CD14-positive monocyte (primary cell): ENCODE measurements around the gene TOMM5. TPM values are rescaled to one million over a fixed set of nuclear protein-coding genes. Genes with fewer than 3 reads are reported as not detected.

Experiments
- DNase-seq, 3 donors: peaks; one replicate each; pipeline ENCODE4 v3.0.0-alpha.2; 2011 to 2022
- H2AFZ ChIP-seq: 2 replicates; pipeline ENCODE4 v1.6.0; 2012; ENCODE audit warnings: mild to moderate bottlenecking, low read depth, low read length, inconsistent platforms; ENCODE audit not compliant: insufficient read depth, poor library complexity, severe bottlenecking
- H3K27ac ChIP-seq, 2 donors: 1 replicate in 1 of 2; 2 replicates in 1 of 2; pipeline ENCODE4 v1.5.1; 2012 to 2013; ENCODE audit warnings: low read length in 2 of 2, control low read depth in 1 of 2, inconsistent platforms in 1 of 2, low read depth in 1 of 2, mild to moderate bottlenecking in 1 of 2
- H3K27me3 ChIP-seq, 2 donors: one replicate each; pipeline versions ENCODE4 v1.6.0 to v1.6.1; 2011 to 2013; ENCODE audit warnings: low read length in 2 of 2; ENCODE audit not compliant: control insufficient read depth in 2 of 2, insufficient read depth in 2 of 2
- H3K36me3 ChIP-seq, 2 donors: replicated peaks in 1 of 2; 1 replicate in 1 of 2; 2 replicates in 1 of 2; pipeline versions ENCODE4 v1.5.1 to v1.6.1; 2012 to 2013; ENCODE audit warnings: low read length in 2 of 2, control low read depth in 1 of 2, inconsistent platforms in 1 of 2, mild to moderate bottlenecking in 1 of 2; ENCODE audit not compliant: insufficient read depth in 2 of 2, control insufficient read depth in 1 of 2
- H3K4me1 ChIP-seq, 2 donors: 1 replicate in 1 of 2; 2 replicates in 1 of 2; pipeline versions ENCODE4 v1.5.1 to v1.6.1; 2012 to 2013; ENCODE audit warnings: low read length in 2 of 2, control low read depth in 1 of 2, inconsistent platforms in 1 of 2, mild to moderate bottlenecking in 1 of 2, moderate library complexity in 1 of 2; ENCODE audit not compliant: insufficient read depth in 2 of 2, control insufficient read depth in 1 of 2
- H3K4me2 ChIP-seq: replicated peaks from 2 replicates; pipeline ENCODE3; 2012; ENCODE audit warnings: low read length, moderate library complexity, mild to moderate bottlenecking; ENCODE audit not compliant: poor library complexity, severe bottlenecking; ENCODE audit errors: extremely low read depth
- H3K4me3 ChIP-seq, 3 experiments: fragments of 200-600 bp in 1 of 3; sonication (generic) in 1 of 3; replicated peaks in 1 of 3; 1 replicate in 2 of 3; 2 replicates in 1 of 3; pipeline ENCODE4 v1.5.1; 2011 to 2013; ENCODE audit warnings: low read length in 3 of 3, mild to moderate bottlenecking in 3 of 3, control low read depth in 2 of 3, low read depth in 2 of 3, inconsistent platforms in 1 of 3, moderate library complexity in 1 of 3
- H3K79me2 ChIP-seq: 2 replicates; pipeline ENCODE4 v1.6.0; 2012; ENCODE audit warnings: mild to moderate bottlenecking, control low read depth, inconsistent platforms, low read length, moderate library complexity; ENCODE audit not compliant: insufficient read depth
- H3K9ac ChIP-seq: 2 replicates; pipeline ENCODE4 v1.6.0; 2017; ENCODE audit warnings: low read length, mild to moderate bottlenecking; ENCODE audit not compliant: insufficient read depth, poor library complexity, severe bottlenecking
- H3K9me3 ChIP-seq, 2 donors: replicated peaks in 1 of 2; 1 replicate in 1 of 2; 2 replicates in 1 of 2; pipeline versions ENCODE4 v1.5.1 to v1.6.1; 2012 to 2013; ENCODE audit warnings: low read length in 2 of 2, control low read depth in 1 of 2; ENCODE audit not compliant: control insufficient read depth in 1 of 2, insufficient read depth in 1 of 2
- H4K20me1 ChIP-seq: 2 replicates; pipeline ENCODE4 v1.6.0; 2012; ENCODE audit warnings: mild to moderate bottlenecking, low read length, control low read depth, moderate library complexity; ENCODE audit not compliant: insufficient read depth
- H3K27ac Mint-ChIP-seq, 7 donors: one replicate each; pipeline ENCODE4 v1.8.0; 2020; ENCODE audit warnings: mild to moderate bottlenecking in 7 of 7, mixed read lengths in 7 of 7, moderate library complexity in 6 of 7, inconsistent platforms in 2 of 7
- H3K27me3 Mint-ChIP-seq, 3 donors: one replicate each; pipeline ENCODE4 v1.8.0; 2021 to 2022; ENCODE audit warnings: low read depth in 3 of 3, mild to moderate bottlenecking in 3 of 3, mixed read lengths in 3 of 3, moderate library complexity in 3 of 3, inconsistent platforms in 1 of 3
- H3K36me3 Mint-ChIP-seq, 2 donors: one replicate each; pipeline ENCODE4 v1.8.0; 2020; ENCODE audit warnings: mixed read lengths in 2 of 2, inconsistent platforms in 1 of 2, mild to moderate bottlenecking in 1 of 2
- H3K4me1 Mint-ChIP-seq: one replicate; pipeline ENCODE4 v1.8.0; 2020; ENCODE audit warnings: mild to moderate bottlenecking, mixed read lengths
- H3K4me3 Mint-ChIP-seq, 2 donors: one replicate each; pipeline ENCODE4 v1.8.0; 2020; ENCODE audit warnings: mild to moderate bottlenecking in 2 of 2, mixed read lengths in 2 of 2, moderate library complexity in 1 of 2
- H3K9me3 Mint-ChIP-seq, 7 donors: one replicate each; pipeline ENCODE4 v1.8.0; 2020 to 2022; ENCODE audit warnings: mixed read lengths in 7 of 7, mild to moderate bottlenecking in 6 of 7, moderate library complexity in 6 of 7, inconsistent platforms in 2 of 7
- WGBS: methylation state at CpG from one replicate; pipeline ENCODE4 v1.1.5; 2013; ENCODE audit warnings: missing lambda C conversion rate; ENCODE audit not compliant: insufficient coverage; 5-methylcytosine and 5-hydroxymethylcytosine counted together
- intact Hi-C, 2 donors: fragments of 100-400 bp; cut with micrococcal nuclease; formaldehyde crosslinking; loops; one replicate each; pipeline versions ENCODE4 v1.15.0 to v1.15.1; 2023
- polyA minus RNA-seq: library from RNA; depleted of rRNA, polyadenylated mRNA; stranded (reverse); fragments of >200 nt; gene quantifications from 2 replicates; pipeline ENCODE4 v1.2.3, GENCODE V29; 2012
- polyA plus RNA-seq, 3 donors: library from polyadenylated mRNA; depleted of rRNA in 1 of 3; unstranded in 2 of 3; stranded (reverse) in 1 of 3; fragments of 300-500 nt in 2 of 3; fragments of >200 nt in 1 of 3; fragmentation: Illumina TruSeq in 2 of 3; gene quantifications; 1 replicate in 2 of 3; 2 replicates in 1 of 3; pipeline ENCODE4 v1.2.3, GENCODE V29; 2012 to 2021
- total RNA-seq, 12 experiments: library from RNA in 1 of 12; stranded (reverse) in 1 of 12; fragments of 120-200 nt in 1 of 12; gene quantifications; one replicate each; pipeline ENCODE4 v1.2.4 and lab custom pipeline; 2013 to 2026; ENCODE audit warnings: mixed read lengths in 6 of 12, inconsistent platforms in 1 of 12
- TF ChIP-seq, protein P1 (sequence below): fragments of 200-600 bp; IDR thresholded peaks from one replicate; pipeline ENCODE4 v1.8.0; 2022; ENCODE audit warnings: antibody characterized with exemption, mild to moderate bottlenecking

Gene TOMM5
- total RNA-seq (2013), result 55.7 TPM
- 100 to 1,000 TPM in 2 of 3 donors, 10 to 100 TPM in 1; 35.0 to 117 (median 112) TPM for polyA plus RNA-seq
- 26.0 and 39.0 TPM in 2 replicates for polyA minus RNA-seq
- total RNA-seq (lab: John Stamatoyannopoulos, UW), result 0.46 to 3.5 (median 1.4) reads per million in 11 experiments

DNA sequence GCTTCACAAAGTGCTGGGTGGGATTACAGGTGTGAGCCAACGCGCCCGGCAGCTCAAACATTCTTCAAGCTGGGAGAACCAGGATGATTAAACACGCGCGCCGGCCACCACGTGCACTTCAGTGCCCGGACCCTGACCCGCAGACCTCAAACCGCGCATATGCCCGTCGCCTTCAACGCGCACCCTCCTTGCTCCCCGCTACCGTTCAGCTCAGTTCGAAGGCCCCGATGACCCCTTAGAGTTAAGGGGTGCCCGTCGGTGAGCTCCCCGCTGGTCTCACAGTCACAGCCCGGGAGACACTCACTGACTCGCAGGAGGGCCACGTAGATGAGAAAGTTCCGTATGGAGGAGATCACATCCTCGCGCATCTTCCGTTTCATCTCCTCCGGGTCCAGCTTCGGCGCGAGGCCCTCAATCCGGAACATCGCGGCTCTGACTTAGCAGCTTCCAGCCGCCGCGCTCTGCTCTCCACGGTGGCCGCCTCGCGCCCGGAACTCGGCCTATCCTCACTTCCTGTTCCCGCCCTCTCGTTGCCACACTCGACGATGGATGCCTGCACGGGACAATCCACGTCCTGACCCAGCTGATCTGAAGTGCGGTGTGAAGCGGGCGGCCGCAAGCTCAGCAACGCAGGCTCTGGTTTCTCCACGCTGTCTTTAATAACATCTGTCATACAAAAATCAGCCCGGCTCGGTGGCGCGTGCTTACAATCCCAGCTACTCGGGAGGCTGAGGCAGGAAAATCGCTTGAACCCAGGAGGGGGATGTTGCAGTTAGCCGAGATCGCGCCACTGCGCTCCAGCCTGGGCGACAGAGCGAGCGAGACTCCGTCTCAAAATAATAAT lies at the start of gene TOMM5:
Gene TOMM5 (minus strand): TSS at position 490 of the 844 bp plus-strand sequence. CDS start 65 bp downstream, at position 425.
- Histone ChIP-seq H3K27me3 (peaks cover 0 to 4% of the 10 kb centered on the region in 2 donors), H2AFZ (peak within 1 kb of the TSS; percentile 98), H3K9ac (peak within 1 kb of the TSS; percentile 90), H3K79me2 (peaks cover 40% of the 10 kb centered on the region), H3K4me1 (peaks cover 28 to 32% of the 10 kb centered on the region in 2 donors), H3K27ac (peak within 1 kb of the TSS; percentile 75 to 96), H3K36me3 (peaks cover 15 to 18% of the 10 kb centered on the region in 2 donors), H3K9me3 (no peaks in the 10 kb centered on the region), H4K20me1 (peaks cover 15% of the 10 kb centered on the region), H3K4me2 (peak within 1 kb of the TSS; percentile 96), H3K4me3 (peak within 1 kb of the TSS; percentile 63 to 94 (median 77))
- peak within 1 kb of the TSS; percentile 98 to 99 for H3K4me3 Mint-ChIP-seq
- peaks cover 4 to 11% (median 7%) of the 10 kb centered on the region in 3 donors for H3K27me3 Mint-ChIP-seq
- H3K36me3 Mint-ChIP-seq, result peaks cover 19 to 20% of the 10 kb centered on the region in 2 donors
- under 1% methylated on average over 62 of the region's 72 CpGs for WGBS
- peak; percentile 86 to 93 (median 91) for DNase-seq
- H3K4me1 Mint-ChIP-seq, result peaks cover 34% of the 10 kb centered on the region
- intact Hi-C loops, result loop anchor here (5.0 to 10.0 kb wide), 4 partner anchors 125 to 468 kb away; partner anchors contain the start of genes ZBTB5 (in 2 of the 2), DCAF10 (in 1 of the 2), SLC25A51 (in 1 of the 2) and ZCCHC7 (in 1 of the 2)
- H3K9me3 Mint-ChIP-seq, result no peaks in the 10 kb centered on the region
- H3K27ac Mint-ChIP-seq, result peak within 1 kb of the TSS; percentile 94 to 98 (median 97)
- TF ChIP-seq, protein P1, sequence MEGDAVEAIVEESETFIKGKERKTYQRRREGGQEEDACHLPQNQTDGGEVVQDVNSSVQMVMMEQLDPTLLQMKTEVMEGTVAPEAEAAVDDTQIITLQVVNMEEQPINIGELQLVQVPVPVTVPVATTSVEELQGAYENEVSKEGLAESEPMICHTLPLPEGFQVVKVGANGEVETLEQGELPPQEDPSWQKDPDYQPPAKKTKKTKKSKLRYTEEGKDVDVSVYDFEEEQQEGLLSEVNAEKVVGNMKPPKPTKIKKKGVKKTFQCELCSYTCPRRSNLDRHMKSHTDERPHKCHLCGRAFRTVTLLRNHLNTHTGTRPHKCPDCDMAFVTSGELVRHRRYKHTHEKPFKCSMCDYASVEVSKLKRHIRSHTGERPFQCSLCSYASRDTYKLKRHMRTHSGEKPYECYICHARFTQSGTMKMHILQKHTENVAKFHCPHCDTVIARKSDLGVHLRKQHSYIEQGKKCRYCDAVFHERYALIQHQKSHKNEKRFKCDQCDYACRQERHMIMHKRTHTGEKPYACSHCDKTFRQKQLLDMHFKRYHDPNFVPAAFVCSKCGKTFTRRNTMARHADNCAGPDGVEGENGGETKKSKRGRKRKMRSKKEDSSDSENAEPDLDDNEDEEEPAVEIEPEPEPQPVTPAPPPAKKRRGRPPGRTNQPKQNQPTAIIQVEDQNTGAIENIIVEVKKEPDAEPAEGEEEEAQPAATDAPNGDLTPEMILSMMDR, result no peak

DNA sequence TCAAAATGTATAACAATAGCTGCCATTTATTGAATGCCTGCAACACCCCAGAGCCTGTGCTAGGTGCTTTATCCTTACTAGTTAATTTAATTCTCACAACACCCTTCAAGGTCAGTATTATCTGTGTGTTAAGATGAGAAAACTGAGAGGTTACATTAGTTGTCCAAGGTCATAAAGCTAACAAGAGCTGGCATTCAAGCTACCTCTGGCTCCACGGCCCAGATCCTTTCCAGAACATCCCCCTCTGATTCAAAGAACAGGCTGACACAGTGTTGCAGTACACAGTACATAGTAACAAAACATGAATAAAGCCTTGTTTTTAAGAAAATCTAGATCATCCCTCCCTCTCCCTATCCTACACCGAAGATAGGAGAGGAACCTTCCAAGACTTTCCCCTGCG lies 48.9 kb upstream of the TOMM5 start:
- H3K79me2 ChIP-seq, result no peaks in the 10 kb centered on the region
- no peaks in the 10 kb centered on the region for H3K36me3 ChIP-seq
- no peak overlapping the region for H3K4me2 ChIP-seq
- Mint-ChIP-seq H3K36me3 (no peaks in the 10 kb centered on the region), H3K27me3 (peaks cover 4 to 20% (median 15%) of the 10 kb centered on the region in 3 donors), H3K9me3 (peaks cover 0 to 2% (median 0%) of the 10 kb centered on the region in 7 donors), H3K27ac (no peak overlapping the region), H3K4me3 (no peak overlapping the region), H3K4me1 (no peaks in the 10 kb centered on the region)
- no peaks in the 10 kb centered on the region for H3K4me1 ChIP-seq
- TF ChIP-seq, protein P1, result no peak
- intact Hi-C loops, result no loop called here
- no peak overlapping the region for H3K4me3 ChIP-seq
- 100% methylated on average over 1 of the region's 3 CpGs for WGBS
- peaks cover 6 to 14% of the 10 kb centered on the region in 2 donors for H3K27me3 ChIP-seq
- H3K9me3 ChIP-seq, result no peaks in the 10 kb centered on the region
- H2AFZ ChIP-seq, result no peak overlapping the region
- DNase-seq, result no peak
- H3K27ac ChIP-seq, result no peak overlapping the region
- no peak overlapping the region for H3K9ac ChIP-seq
- no peaks in the 10 kb centered on the region for H4K20me1 ChIP-seq
